HG02623 (cell line): ENCODE results near the gene EBLN2.
"Not testable (repeated sequence)": the region's sequence is repeated elsewhere in the genome, so short reads cannot be mapped to it uniquely, and the experiment has no call there.

Experiments used
- ATAC-seq: cut with Tn5 transposase; IDR thresholded peaks from one replicate; pipeline ENCODE4 v1.9.1; 2021; ENCODE audit warnings: moderate library complexity; ENCODE audit not compliant: unreplicated experiment

Gene EBLN2

DNA sequence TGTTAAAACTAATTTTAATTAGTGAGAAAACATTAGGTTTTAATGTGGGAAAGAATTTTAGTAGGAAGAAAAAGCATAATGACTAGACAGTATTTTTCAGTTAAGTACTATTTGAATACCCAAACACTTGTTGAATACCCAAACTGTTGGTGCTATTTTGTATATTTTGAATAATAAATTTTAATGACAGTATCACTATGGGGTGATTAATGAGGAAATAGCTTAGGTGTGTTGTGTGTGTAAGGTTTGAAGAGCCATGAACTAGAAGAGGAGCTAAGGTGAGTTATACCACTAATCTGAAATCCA is 4.7 kb upstream of the EBLN2 start:
- no peak for ATAC-seq

DNA sequence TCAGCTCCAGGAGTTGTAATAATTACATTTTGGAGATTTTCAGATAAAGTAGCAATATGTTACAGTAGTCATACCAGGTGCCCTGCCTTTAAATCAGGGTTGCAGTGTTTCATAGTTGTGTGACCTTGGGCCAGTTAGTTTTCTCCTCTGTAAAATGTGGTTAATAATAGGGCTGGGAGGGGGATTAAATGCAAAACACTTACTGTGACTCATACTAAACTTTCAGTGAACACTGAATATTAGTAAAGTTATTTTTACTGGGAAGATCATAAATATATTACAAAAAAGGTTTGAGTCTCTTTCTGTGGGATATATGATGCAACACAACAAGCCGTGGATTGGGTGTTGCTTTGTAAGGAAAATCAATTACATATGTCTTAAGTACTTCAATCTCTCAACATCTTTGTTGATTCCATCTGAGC is 1.1 kb upstream of the EBLN2 start:
- ATAC-seq = no peak

DNA sequence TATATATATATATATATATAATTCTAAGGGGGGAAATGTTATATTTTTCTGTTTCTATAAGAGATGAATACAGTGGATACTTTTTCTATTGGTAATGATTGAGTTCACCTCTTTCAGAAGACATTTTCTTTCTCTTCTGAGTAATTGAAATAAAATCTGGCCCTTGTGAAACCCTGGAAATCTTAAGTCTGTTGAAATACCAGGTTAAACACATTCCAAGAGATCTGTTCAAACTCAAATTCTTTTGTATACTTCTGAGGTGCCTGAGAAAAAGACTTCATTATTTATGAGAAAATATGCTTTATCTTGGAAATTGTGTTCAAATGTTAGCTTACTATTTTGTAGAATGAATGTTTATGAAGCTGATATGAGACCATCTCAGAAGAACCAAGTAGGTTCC is 4.8 kb downstream of the EBLN2 start:
- not testable (repeated sequence) for ATAC-seq

DNA sequence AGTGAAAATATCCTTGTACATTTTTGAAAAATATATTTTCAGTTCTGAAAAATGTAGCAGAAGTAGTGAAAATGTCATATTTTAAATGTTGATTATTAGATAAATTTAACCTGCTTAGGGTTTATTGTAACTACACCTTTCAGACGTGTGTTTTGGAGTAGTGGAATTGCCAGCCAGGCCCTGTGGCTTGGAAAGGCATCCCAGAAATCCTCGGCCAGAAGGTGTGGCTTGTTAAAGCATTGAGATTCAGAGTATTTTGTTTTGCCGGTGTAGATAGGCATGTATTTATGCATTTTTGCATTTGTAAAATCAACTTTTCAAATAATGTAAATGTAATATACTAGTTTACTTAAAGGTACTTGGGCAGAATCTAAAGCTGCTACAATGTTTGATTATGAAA is 7.0 kb downstream of the EBLN2 start:
- ATAC-seq = no peak

DNA sequence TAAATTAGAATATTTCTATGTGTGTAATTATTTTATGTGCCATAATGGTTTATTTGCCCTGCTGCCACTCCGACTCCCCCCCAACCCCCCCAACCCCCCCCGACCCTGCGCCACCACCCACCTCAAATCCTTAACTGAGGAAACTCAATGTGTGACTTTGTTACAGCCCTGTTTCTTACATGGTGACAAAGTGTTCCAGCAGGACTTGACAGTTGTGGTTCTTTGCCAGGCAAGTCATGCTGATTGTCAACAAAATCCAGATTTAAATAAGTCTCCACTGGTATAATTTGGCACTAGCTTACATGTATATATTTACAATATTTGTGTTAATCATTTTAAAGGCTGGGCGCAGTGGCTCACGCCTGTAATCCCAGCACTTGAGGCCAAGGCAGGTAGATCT is 7.7 kb downstream of the EBLN2 start:
- ATAC-seq = no peak

DNA sequence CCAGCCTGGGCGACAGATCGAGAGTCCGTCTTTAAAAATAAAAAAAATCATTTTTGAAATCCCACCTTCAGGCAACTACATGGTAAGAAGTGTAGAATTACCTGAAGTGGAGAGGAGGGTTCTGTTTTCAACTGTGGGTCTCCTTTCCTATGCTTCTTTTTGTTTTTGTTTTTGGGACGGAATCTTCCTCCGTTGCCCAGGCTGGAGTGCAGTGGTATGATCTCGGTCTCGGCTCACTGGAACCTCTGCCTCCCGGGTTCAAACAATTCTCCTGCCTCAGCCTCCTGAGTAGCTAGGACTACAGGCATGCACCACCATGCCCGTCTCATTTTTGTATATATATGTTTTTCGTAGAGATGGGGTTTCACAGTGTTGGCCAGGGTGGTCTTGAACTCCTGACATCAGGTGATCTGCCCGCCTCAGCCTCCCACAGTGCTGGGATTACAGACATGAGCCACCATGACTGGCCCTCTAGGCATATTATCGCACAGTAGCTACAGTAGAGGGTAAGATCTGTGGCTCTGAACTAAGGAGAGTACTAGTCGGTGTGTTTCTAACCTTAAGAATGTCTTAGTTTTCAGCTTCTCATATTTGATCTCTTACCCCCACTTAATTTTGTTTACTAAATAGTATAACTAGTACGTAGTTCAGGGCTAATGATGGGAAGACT is 8.5 kb downstream of the EBLN2 start:
- no peak for ATAC-seq

DNA sequence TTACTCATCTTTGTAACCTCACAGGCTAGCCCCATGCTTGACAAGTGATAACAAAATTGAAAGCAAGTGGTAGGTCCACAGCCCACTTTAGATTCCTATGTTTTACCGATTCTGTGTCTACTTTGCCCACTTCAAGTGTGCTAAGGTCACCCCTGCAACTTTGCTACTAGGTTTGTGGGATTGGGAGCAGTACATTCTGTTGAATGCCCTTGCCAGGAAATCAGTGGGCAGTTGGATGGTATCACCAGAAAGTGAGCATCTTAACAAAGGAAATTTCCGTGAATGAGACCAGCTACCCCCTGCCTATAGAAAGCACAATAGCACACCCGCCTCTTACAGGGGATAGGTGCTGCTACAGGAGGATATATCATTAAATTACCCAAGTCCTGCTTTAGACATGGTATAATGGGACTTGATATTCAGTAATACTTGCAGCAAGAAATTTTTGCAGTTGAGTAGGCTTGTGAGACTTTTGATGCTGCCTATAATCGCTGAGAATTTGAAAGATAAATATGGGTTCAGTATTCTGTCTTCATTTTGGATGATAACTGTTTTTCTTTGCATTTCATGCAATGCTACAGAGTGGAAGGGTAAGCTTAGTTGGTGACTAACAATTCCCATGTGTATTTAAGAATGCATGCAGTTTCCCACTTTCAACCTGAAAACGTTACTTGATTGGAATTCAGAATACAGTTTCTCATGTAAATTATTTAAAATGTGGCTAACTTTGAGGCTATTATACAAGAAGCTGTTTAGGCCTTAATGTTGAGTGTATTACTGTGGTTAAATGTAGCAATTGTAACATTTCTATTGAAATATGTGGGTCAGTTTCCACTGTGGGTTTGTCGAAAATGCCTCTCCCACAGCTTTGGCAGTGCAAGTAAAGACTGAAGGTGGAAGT is 9.5 kb downstream of the EBLN2 start:
- no peak for ATAC-seq

DNA sequence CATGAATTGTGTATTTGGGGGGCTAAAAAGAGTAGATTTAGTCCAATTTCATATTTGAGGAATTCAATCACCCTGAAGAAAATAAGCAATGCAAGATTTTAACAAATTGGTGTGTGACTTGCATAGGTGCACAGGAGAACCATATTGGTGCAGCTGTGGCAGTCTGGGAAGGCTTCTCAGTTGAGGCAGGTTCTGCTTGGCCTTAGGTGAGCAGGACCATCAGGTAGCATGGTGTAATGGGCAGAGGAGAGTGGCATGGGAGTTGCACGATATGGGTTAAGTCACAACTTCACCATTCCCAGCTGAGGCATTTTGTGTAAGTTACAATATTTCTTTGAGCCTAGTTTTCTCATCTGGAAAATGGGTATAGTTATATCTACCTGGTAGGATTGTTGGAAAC is 10.5 kb downstream of the EBLN2 start:
- no peak for ATAC-seq

DNA sequence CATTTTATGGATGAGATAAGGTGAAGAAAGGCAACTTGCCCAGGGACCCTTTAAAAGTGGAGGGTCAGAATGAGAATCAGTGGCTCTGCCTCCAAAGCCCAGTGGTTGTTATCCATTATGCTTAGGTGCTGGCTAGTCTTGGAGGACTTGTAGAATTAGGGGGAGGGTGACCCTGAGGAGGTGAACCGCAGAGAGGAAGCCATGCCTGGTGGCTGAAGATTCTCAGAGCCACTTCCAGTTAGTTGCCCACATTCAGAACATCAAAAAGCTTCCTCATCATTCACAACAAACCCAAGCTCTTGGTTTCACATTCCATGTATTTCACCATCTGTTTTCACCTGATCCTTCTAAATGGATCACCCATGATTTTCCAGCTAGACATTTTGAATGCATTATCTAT is 11.2 kb downstream of the EBLN2 start:
- no peak for ATAC-seq

DNA sequence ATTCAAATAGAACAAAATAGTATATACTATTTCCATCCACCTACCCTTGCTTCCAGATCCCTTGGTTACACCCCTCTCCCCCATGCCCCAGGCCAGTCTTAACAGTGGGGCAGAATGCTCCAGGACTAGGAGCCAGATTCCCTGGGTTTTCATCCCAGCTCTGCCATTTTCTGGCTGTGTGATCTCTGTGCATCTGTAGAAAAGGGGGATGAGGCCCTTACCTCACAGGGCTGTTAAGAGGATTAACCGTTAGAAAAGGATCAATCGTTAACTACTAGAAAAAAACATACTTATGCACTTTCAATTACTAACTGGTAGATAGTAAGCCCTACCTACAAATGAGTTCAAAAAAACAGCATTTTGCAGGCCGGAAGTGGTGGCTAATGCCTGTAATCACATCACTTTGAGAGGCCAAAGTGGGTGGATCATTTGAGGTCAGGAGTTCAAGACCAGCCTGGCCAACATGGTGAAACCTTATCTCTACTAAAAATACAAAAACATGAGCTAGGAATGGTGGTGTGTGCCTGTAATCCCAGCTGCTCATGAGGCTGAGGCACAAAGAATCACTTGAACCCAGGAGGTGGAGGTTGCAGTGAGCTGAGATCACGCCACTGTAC is 11.7 kb downstream of the EBLN2 start:
- no peak for ATAC-seq

DNA sequence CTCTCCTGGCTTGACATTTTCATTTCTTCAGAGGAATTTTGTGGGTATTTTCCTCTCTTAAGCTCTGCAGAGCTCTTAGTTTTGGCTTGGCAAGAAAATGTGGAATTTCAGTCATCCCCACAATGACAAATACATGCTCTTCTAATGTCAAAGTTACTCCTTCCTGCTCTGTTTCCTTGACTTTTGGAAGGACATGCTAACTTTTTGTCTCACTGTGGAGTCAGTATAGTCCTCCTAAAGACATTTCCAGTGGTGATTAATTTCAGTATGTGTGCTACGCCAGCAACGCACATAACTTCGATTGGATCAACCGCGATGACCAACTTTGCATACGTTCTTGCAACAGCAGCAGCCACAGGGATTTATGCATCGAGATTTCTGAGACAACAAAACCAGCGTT is 13.3 kb downstream of the EBLN2 start:
- ATAC-seq = no peak

DNA sequence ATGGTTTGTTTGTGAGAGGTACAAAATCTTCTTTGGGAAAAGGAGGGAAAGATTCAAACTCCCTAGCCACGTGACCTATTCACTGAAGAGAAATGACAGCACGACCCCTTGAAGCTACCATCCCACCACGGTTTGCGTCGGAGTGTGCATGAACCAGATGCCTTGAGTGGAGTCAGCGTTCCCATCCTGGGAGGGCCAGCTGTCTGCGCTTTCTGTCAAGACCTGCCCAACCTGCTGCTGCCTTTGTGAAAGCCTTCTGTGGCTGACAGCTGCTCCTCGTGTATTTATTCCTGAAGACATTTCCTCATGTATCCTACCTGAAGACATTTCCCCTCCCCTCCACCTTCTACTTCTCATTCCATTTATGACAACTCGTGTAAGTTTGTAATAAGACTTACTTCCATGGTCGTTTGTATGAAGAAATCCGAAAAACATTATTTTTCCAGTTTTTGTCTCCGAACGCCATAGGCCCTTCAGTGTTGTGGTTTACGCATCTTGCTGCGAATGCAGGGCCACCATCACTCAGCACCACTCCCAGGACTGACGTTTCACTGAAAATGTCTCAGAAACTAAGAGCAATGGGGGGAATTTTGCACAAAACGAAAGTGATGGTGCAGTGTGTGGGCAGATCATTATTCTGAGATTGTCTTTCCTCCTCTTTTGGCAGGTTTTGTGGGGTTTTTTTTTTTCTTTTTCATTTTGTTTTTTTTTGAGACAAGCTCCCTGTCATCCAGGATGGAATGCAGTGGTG is 18.9 kb downstream of the EBLN2 start:
- ATAC-seq = no peak

DNA sequence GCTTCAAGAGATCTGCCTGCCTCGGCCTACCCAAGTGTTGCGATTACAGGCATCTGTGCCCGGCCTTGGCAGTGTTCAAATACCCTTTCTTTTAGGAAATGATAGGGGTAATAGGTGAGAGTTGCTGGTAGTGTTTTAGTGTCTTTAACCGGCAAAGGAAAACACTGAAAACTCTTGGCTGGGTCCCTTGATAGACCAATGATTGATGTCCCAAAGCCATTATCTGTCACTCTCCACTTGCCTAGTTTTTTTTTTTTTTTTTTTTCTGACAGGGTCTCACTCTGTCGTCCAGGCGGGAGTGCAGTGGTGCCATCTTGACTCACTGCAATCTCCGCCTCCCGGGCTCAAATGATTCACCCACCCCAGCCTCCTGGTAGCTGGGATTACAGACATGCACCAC is 19.7 kb downstream of the EBLN2 start:
- no peak for ATAC-seq

DNA sequence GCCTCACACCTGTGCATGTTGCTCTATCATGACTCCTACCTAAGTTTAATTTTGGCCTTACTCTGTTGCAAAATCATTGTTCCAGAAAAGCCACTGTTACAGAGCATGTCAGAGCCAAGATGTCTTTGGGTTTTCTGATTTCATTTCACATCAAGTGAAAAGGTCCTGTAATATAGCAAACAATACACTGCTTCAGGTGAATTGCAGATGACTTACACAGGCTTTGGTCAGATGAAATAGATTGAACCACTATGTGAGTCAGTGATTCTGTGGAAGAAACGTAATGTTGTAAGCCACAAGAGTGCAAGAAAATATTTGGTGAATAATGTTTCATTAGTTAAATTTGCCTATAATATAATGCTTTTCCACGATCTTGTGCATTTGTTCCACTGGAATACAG is 22.7 kb downstream of the EBLN2 start:
- ATAC-seq = no peak

DNA sequence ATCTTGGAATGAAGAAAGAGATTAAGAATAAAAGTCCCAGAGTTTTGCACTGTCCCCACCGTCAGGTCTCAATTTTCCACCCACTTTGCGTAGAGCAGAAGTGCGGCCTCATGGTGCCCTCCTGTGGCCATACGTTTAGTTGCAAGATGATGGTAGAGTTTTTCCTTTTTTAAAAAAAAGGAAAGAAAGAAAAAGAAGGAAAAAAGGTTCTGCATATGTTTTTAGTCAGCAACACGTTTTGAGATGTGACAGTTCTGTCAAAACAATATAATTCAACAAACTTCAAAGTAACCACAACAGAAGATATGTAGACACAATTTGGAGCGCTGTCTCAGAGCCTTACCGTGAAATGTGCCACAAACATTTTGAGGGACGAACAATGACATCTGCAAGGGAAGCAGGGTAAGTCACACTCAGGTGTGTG is 24.6 kb downstream of the EBLN2 start:
- ATAC-seq = no peak

DNA sequence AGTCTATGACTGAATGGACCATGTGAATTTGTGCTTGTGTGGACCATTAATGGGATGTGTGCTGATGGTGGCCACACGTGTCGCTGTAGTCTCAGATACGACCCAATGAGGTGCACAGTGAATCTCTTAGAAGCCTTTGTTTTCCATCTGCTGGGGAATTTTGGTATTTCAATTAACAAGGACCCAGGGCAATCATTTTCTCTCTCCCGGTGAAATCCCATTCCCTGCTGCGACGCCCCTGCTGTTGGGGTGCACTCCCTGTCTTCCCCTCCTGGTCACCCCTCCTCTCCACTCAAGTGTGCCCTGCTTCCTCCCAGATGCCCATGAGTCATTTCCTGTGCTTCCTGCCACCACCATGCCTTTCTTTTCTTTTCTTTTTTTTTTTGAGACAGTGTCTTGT is 32.7 kb downstream of the EBLN2 start:
- no peak for ATAC-seq

DNA sequence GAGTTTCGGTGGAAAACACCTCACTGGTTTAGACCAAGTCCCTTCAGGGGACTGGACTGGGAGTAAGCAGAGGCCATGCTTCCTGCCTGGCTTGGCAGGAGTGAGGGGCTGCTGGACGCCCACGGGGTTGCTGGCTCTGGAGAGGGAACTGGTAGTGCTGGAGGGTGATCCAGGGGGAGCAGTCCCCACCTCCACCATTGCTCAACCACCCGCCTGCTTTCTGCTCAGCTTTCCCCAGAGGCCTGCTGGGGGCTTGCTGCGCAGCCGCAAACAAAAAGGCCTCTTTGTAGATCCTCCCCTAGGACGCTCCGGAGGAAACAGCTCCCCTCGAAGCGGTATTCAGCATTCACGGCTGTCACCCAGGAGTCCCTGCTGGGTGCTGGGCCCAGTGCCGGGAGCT is 33.5 kb downstream of the EBLN2 start:
- no peak for ATAC-seq

DNA sequence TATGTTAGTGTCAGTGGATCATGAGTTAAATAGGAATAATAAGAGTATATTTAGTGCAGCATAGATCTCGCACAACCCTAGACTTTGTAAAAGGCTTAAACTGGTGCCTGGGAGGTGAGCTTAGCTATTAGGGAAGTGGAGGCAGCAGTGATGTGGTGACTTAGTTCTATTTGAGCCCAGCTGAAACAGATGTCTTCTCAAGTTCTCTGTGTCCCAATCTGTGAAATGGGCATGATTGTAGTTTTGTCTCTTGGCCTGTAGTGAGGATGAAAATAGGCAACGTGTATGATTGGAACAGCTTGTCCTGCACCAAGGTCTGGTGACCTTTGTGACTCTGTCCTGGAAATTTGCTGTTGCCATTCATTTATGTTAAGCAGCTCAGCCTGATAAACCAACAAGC is 34.7 kb downstream of the EBLN2 start:
- ATAC-seq = no peak

DNA sequence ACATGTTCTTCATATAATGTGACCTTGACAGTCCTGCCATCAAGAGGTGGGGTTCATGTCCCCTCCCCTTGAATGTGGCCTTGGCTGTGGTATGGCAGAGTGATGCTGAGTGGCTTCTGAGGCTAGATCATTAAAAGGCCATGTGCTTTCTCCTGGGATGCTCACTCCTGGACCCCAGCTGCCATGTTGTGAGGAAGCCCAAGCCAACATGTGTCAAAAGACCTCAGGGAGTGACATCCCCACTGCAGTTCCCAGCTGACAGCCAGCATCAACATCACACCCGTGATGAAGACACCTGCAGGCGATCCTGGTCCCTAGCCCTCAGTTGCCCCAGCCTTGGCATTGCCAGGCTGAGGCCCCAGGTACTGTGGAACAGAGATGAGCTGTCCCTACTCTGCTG is 36.6 kb downstream of the EBLN2 start:
- ATAC-seq = no peak

DNA sequence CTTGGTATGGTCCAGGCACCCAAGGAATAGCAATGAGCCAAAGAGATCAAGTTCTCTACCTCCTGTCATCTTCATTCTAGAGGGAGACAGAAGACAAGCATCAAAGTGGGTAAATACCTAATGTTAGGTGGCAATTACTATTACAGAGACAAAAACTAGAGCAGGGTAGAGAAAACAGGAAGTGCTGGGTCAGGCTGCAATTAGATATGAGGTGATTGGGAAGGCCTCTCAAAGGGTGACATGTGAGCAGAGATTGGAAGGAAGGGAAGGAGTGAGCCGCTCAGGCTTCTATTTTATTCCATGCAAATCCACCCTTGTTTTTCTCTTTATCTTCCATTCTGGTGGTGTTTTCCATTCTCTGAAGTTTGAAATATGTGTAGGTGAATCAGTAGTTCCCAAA is 37.4 kb downstream of the EBLN2 start:
- no peak for ATAC-seq

DNA sequence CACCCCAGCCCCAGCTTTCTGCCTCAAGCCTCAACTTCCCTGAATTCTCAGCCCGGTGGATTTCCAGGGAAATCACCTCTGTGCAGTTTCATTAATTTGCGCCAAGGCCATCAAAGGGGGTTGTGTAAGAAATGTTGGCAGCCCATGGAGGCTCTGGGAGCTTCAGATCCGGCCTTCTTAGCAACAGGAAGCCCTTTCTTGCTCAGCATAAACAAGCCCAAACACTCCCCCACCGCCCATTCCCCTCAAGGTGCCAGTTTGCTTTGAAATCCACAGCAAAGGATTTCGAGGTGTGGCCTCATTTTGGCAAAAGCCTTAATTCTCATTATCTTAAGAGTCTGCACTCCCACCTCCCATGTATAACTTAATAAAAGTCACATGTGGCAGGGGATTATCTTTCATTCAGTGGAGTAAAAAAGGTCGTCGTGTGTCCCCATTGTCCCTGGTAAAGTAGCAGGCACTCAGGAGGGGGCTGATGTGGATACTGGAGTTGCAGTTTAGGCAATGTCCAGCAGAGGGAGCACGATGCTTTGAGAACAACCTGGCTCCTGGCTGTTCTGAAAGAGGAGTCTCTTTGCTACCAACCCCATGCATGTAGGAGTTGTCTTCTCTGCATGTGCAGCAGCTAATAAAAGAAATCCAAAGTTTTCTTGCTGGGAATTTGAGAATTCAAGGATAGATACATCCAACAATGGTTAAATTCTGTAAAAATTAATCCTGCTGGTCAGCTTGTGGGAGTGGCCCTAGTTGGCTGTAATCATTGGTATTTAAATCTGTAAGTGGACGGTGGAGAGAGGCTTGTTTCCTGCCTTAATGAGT is 39.5 kb downstream of the EBLN2 start:
- ATAC-seq = peak; percentile 90
